Prostate gland (tissue), 2 donors: ENCODE measurements around the gene EIF5AL1. TPM values are rescaled to one million over a fixed set of nuclear protein-coding genes. Genes with fewer than 3 reads are reported as not detected.

ENCODE experiments used
- DNase-seq: peaks from one replicate; pipeline ENCODE4 v3.0.0-alpha.2; 2019; ENCODE audit warnings: low spot score
- H3K27ac ChIP-seq, 2 donors: fragments of 200-600 bp; sonication (generic); 2 replicates each; pipeline ENCODE4 v1.5.1; 2017 to 2019
- H3K27me3 ChIP-seq: fragments of 200-600 bp; sonication (generic); replicated peaks from 2 replicates; pipeline ENCODE4 v1.5.1; 2019; ENCODE audit not compliant: insufficient read depth
- H3K36me3 ChIP-seq, 2 donors: fragments of 200-600 bp; sonication (generic); 1 replicate in 1 of 2; 2 replicates in 1 of 2; pipeline versions ENCODE4 v1.5.1 to v1.8.1; 2017 to 2019
- H3K4me1 ChIP-seq: fragments of 200-600 bp; sonication (generic); replicated peaks from 2 replicates; pipeline ENCODE4 v1.5.1; 2019
- H3K4me3 ChIP-seq, 2 donors: fragments of 200-600 bp; sonication (generic); 2 replicates each; pipeline ENCODE4 v1.5.1; 2017 to 2019
- H3K9me3 ChIP-seq: fragments of 200-600 bp; sonication (generic); 2 replicates; pipeline ENCODE4 v1.5.1; 2017
- POLR2A ChIP-seq: fragments of 450-650 bp; IDR thresholded peaks from one replicate; pipeline ENCODE4 v1.6.1; 2016; ENCODE audit warnings: antibody characterized with exemption, mild to moderate bottlenecking
- POLR2AphosphoS5 ChIP-seq: sonication (generic); formaldehyde crosslinking; IDR thresholded peaks from one replicate; pipeline ENCODE4 v1.6.1; 2017; ENCODE audit warnings: antibody characterized with exemption
- WGBS: methylation state at CpG from one replicate; pipeline ENCODE4 v1.1.5; 2018; 5-methylcytosine and 5-hydroxymethylcytosine counted together
- intact Hi-C: fragments of 100-400 bp; cut with DNase I; formaldehyde crosslinking; loops from one replicate; pipeline ENCODE4 v1.14.2; 2022
- total RNA-seq, 2 donors: library from RNA; depleted of rRNA; stranded (reverse); fragments of >200 nt; gene quantifications; one replicate each; pipeline ENCODE4 v1.1.0, GENCODE V29; 2016
- TF ChIP-seq, protein P1 (sequence below), 4 experiments: fragments of 200-600 bp in 2 of 4; fragments of 450-650 bp in 2 of 4; sonication (generic) in 2 of 4; IDR thresholded peaks; 1 replicate in 3 of 4; 2 replicates in 1 of 4; pipeline ENCODE4 v1.5.1; 2016 to 2019; ENCODE audit warnings: antibody characterized with exemption in 4 of 4, mild to moderate bottlenecking in 2 of 4, moderate library complexity in 2 of 4

The EIF5AL1 gene
- total RNA-seq, 2 donors from 2014 or later: 0.32 to 1.5 TPM

GRCh38 chr10:79473496-79474095 lies 38.7 kb upstream of the EIF5AL1 start:
- WGBS: 91% methylated on average over 5 of the region's 5 CpGs
- DNase-seq: no peak
- Histone ChIP-seq H3K9me3 (no peaks in the 10 kb centered on the region), H3K27ac (no peak overlapping the region), H3K4me3 (no peak overlapping the region), H3K27me3 (no peaks in the 10 kb centered on the region), H3K36me3 (no peaks in the 10 kb centered on the region), H3K4me1 (no peaks in the 10 kb centered on the region)
- TF ChIP-seq, protein P1, sequence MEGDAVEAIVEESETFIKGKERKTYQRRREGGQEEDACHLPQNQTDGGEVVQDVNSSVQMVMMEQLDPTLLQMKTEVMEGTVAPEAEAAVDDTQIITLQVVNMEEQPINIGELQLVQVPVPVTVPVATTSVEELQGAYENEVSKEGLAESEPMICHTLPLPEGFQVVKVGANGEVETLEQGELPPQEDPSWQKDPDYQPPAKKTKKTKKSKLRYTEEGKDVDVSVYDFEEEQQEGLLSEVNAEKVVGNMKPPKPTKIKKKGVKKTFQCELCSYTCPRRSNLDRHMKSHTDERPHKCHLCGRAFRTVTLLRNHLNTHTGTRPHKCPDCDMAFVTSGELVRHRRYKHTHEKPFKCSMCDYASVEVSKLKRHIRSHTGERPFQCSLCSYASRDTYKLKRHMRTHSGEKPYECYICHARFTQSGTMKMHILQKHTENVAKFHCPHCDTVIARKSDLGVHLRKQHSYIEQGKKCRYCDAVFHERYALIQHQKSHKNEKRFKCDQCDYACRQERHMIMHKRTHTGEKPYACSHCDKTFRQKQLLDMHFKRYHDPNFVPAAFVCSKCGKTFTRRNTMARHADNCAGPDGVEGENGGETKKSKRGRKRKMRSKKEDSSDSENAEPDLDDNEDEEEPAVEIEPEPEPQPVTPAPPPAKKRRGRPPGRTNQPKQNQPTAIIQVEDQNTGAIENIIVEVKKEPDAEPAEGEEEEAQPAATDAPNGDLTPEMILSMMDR (IDR thresholded peaks at IDR 0.05): no peak
- TF ChIP-seq POLR2A (no peak), POLR2AphosphoS5 (no peak)
- intact Hi-C loops: no loop called here

- no peak for DNase-seq
Observed at GRCh38 chr10:79475119-79475653, 37.1 kb upstream of the EIF5AL1 start.

GRCh38 chr10:79475877-79476276 lies 36.5 kb upstream of the EIF5AL1 start:
- Histone ChIP-seq H3K9me3 (no peaks in the 10 kb centered on the region), H3K4me3 (no peak overlapping the region), H3K4me1 (no peaks in the 10 kb centered on the region), H3K36me3 (no peaks in the 10 kb centered on the region), H3K27ac (no peak overlapping the region), H3K27me3 (no peaks in the 10 kb centered on the region)
- WGBS: 73% methylated on average over 3 of the region's 3 CpGs
- no peak for DNase-seq
- TF ChIP-seq, protein P1 (IDR thresholded peaks at IDR 0.05): no peak
- TF ChIP-seq POLR2A (no peak), POLR2AphosphoS5 (no peak)
- intact Hi-C loops: no loop called here

More at GRCh38 chr10:79475119-79475653, 37.1 kb upstream of the EIF5AL1 start:
- H3K27me3 ChIP-seq: no peaks in the 10 kb centered on the region
- 80% methylated on average over 7 of the region's 7 CpGs for WGBS
- no peak overlapping the region for H3K27ac ChIP-seq
- no peaks in the 10 kb centered on the region for H3K9me3 ChIP-seq
- H3K36me3 ChIP-seq: no peaks in the 10 kb centered on the region
- intact Hi-C loops: no loop called here
- TF ChIP-seq, protein P1 (IDR thresholded peaks at IDR 0.05): no peak
- no peak for TF ChIP-seq POLR2A
- no peaks in the 10 kb centered on the region for H3K4me1 ChIP-seq
- H3K4me3 ChIP-seq: no peak overlapping the region

- intact Hi-C loops: no loop called here
- H3K27me3 ChIP-seq: no peaks in the 10 kb centered on the region
- H3K9me3 ChIP-seq: no peaks in the 10 kb centered on the region
- no peak for TF ChIP-seq POLR2A
- TF ChIP-seq, protein P1 (IDR thresholded peaks at IDR 0.05): no peak
- no peak for TF ChIP-seq POLR2AphosphoS5
- no peak for DNase-seq
- H3K4me1 ChIP-seq: no peaks in the 10 kb centered on the region
- no peaks in the 10 kb centered on the region for H3K36me3 ChIP-seq
- H3K27ac ChIP-seq: no peak overlapping the region
- H3K4me3 ChIP-seq: no peak overlapping the region
Observed at GRCh38 chr10:79476645-79477044, 35.7 kb upstream of the EIF5AL1 start.

DNA sequence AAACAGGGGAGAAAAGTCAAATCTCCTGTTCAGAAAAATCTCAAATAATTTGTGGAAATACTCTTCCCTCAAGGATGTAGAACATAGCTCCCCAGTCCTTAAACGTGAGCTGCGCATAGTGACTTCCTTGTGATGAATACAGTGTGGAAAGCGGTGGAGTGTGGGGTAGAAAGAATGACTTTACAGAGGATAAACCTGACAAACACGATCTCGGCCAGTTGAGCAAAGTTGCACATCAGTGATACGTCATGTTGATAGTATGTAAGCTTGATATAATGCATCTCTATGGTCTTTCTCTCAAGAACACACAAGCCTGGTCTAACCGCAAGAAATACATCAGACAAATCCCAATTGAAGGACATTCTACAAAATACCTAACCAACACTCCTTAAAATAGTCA lies 34.9 kb upstream of the EIF5AL1 start:
- TF ChIP-seq POLR2AphosphoS5 (no peak), POLR2A (no peak)
- TF ChIP-seq, protein P1 (IDR thresholded peaks at IDR 0.05): no peak
- Histone ChIP-seq H3K9me3 (no peaks in the 10 kb centered on the region), H3K4me3 (no peak overlapping the region), H3K4me1 (no peaks in the 10 kb centered on the region), H3K36me3 (no peaks in the 10 kb centered on the region), H3K27me3 (no peaks in the 10 kb centered on the region), H3K27ac (no peak overlapping the region)
- intact Hi-C loops: no loop called here
- no peak for DNase-seq
- WGBS: 82% methylated on average over 7 of the region's 7 CpGs
